Esophagus muscularis mucosa (tissue), 4 donors: ENCODE results near the gene FBXO45.

Experiments
- CTCF ChIP-seq, 3 experiments: fragments of 200-600 bp in 2 of 3; fragments of 450-650 bp in 1 of 3; sonication (generic) in 2 of 3; IDR thresholded peaks; one replicate each; pipeline ENCODE4 v1.5.1; 2017 to 2019; ENCODE audit warnings: antibody characterized with exemption in 3 of 3, mild to moderate bottlenecking in 2 of 3, moderate library complexity in 1 of 3
- EP300 ChIP-seq: sonication (generic); formaldehyde crosslinking; IDR thresholded peaks from one replicate; pipeline ENCODE4 v1.6.1; 2017; ENCODE audit warnings: antibody characterized with exemption
- POLR2A ChIP-seq: fragments of 450-650 bp; IDR thresholded peaks from one replicate; pipeline ENCODE4 v1.6.1; 2017; ENCODE audit warnings: antibody characterized with exemption, moderate library complexity, mild to moderate bottlenecking, low read depth
- POLR2AphosphoS5 ChIP-seq, 2 donors: sonication (generic); formaldehyde crosslinking; IDR thresholded peaks; one replicate each; pipeline ENCODE4 v1.6.1; 2017; ENCODE audit warnings: antibody characterized with exemption in 2 of 2

- TF ChIP-seq CTCF (IDR thresholded peaks at IDR 0.05) (no peak), POLR2A (no peak), POLR2AphosphoS5 (IDR thresholded peaks at IDR 0.05) (no peak), EP300 (no peak)
Observed at GRCh38 chr3:196525141-196525540, 43.3 kb upstream of the FBXO45 start.
